ENCODE data around the gene RPS6KA5. TPM values are rescaled to one million over a fixed set of nuclear protein-coding genes. Genes with fewer than 3 reads are reported as not detected.

Gene RPS6KA5
- total and polyA plus RNA-seq, 9 of the 15 experiments (the other 6 are each of a cell fraction or from before 2014, with no cell fraction given), result 0.88 to 7.7 (median 4.7) TPM

GRCh38 chr14:90883197-90883596 lies 177.2 kb downstream of the RPS6KA5 start:
- DNase-seq (ENCODE audit: extremely low read depth in 1 of 4, low spot score in 3 of 4), result no peak
- Histone ChIP-seq H3K27ac (ENCODE audit: extremely low read depth, low read depth, low read length) (no peak overlapping the region), H3K9me3 (replicated peaks; ENCODE audit: control insufficient read depth, insufficient read depth, low read depth, low read length) (0 out of 2 replicates have a peak, but pooled peaks cover 2% of the 10 kb centered on the region), H3K79me2 (ENCODE audit: control insufficient read depth, insufficient read depth, low read length) (no peaks in the 10 kb centered on the region), H3K27me3 (ENCODE audit: control insufficient read depth in 2 of 2, insufficient read depth in 2 of 2, low read length in 2 of 2) (no peaks in the 10 kb centered on the region), H3K4me3 (no peak overlapping the region), H3K9me1 (ENCODE audit: control insufficient read depth, insufficient read depth, low read length) (no peaks in the 10 kb centered on the region), H4K20me1 (replicated peaks; ENCODE audit: control insufficient read depth, insufficient read depth, low read length) (no peaks in the 10 kb centered on the region), H2AFZ (ENCODE audit: low read depth, low read length) (no peak overlapping the region), H3K4me1 (replicated peaks in 1 of 2; ENCODE audit: control insufficient read depth in 2 of 2, insufficient read depth in 2 of 2, low read length in 2 of 2) (no peaks in the 10 kb centered on the region), H3K36me3 (ENCODE audit: control insufficient read depth, insufficient read depth, low read length) (no peaks in the 10 kb centered on the region), H3K9ac (ENCODE audit: insufficient read depth in 1 of 2, low read depth in 2 of 2, low read length in 2 of 2) (no peak overlapping the region), H3K4me2 (ENCODE audit: insufficient read depth, low read length) (no peak overlapping the region)
- CTCF ChIA-PET (ENCODE audit: low intra/inter-chr PET ratio), result no interaction called here
- no CpG with 5 or more reads among the region's 2 CpGs for WGBS (ENCODE audit: insufficient coverage, low coverage, missing lambda C conversion rate)
- in situ Hi-C loops (cut with MboI) (no loop called here), intact Hi-C loops (cut with micrococcal nuclease) (no loop called here)
- FAIRE-seq, result no peak
- ATAC-seq, result no peak
- POLR2A ChIA-PET, result no interaction called here
- no TSS peak for BruUV-seq (replicated peaks)
- no peak for TF ChIP-seq HDAC8 (tag; IDR thresholded peaks at IDR 0.05)
- TF ChIP-seq HIVEP1 (CRISPR knock-in tag; IDR thresholded peaks at IDR 0.05), result no peak
- TF ChIP-seq ZNF280A (IDR thresholded peaks at IDR 0.05; ENCODE audit: low read depth, partially characterized antibody), result peak; percentile 28
- TF ChIP-seq ZBTB40 (IDR thresholded peaks at IDR 0.05), result no peak
- TF ChIP-seq ZBTB40 (CRISPR knock-in tag; IDR thresholded peaks at IDR 0.05), result no peak
- no peak for TF ChIP-seq DPF2 (IDR thresholded peaks at IDR 0.05)
- TF ChIP-seq GTF2F1 (IDR thresholded peaks at IDR 0.05; ENCODE audit: low read depth, low read length), result no peak
- TF ChIP-seq AFF4 (CRISPR knock-in tag; IDR thresholded peaks at IDR 0.05), result no peak
